Type B pancreatic cell (in vitro differentiated cells): ENCODE data around the gene CTNNA3. TPM values are rescaled to one million over a fixed set of nuclear protein-coding genes. Genes with fewer than 3 reads are reported as not detected.

Source experiments
- DNase-seq: peaks from one replicate; pipeline ENCODE4 v3.0.0; 2021; ENCODE audit warnings: mixed read lengths; ENCODE audit not compliant: unreplicated experiment; ENCODE audit errors: extremely low spot score
- H3K27ac Mint-ChIP-seq: 2 replicates; pipeline ENCODE4 v1.8.0; 2021; ENCODE audit warnings: mild to moderate bottlenecking, mixed read lengths
- H3K27me3 Mint-ChIP-seq: 2 replicates; pipeline ENCODE4 v1.8.0; 2021; ENCODE audit warnings: mixed read lengths
- H3K36me3 Mint-ChIP-seq: 2 replicates; pipeline ENCODE4 v1.8.0; 2021; ENCODE audit warnings: mixed read lengths
- H3K4me1 Mint-ChIP-seq: one replicate; pipeline ENCODE4 v1.8.0; 2021; ENCODE audit warnings: mixed read lengths; ENCODE audit not compliant: unreplicated experiment
- H3K4me3 Mint-ChIP-seq: 2 replicates; pipeline ENCODE4 v1.8.0; 2021; ENCODE audit warnings: mild to moderate bottlenecking, mixed read lengths
- H3K9me3 Mint-ChIP-seq: 2 replicates; pipeline ENCODE4 v1.8.0; 2021; ENCODE audit warnings: mixed read lengths
- CTCF ChIP-seq: fragments of 200-600 bp; sonication (generic); conservative IDR thresholded peaks from 2 replicates; pipeline ENCODE4 v1.5.0; 2021; ENCODE audit warnings: antibody characterized with exemption, mild to moderate bottlenecking
- total RNA-seq: library from RNA; stranded (reverse); gene quantifications from 2 replicates; pipeline ENCODE4 v1.2.1, GENCODE V29; 2021; ENCODE audit warnings: low replicate concordance

CTNNA3 gene
- total RNA-seq, 1 donor from 2014 or later, result 2.6 TPM

DNA sequence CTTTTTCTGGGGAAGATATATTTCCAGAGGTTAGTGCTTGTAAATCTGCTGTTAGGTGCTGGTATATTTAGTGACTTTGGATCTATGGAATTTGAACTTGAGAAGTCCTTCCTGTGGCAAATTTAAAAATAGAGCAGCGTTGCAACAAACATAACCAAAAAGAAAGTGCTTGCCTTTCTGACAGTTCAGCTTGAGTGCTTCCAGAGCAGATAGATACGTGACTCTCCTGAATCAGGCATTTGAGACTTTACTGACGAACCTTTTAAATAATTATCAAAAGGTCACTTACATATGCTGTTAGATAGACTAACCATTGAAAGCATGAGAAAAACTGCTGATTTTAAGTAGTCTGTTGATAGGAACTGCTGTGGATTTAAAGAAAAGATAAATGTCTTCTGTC, 1157.6 kb downstream of the CTNNA3 start:
- no peaks in the 10 kb centered on the region for H3K4me1 Mint-ChIP-seq
- no peak for TF ChIP-seq CTCF
- no peak overlapping the region for H3K27ac Mint-ChIP-seq

GRCh38 chr10:66537186-66537585, 1158.8 kb downstream of the CTNNA3 start:
- no peak overlapping the region for H3K27ac Mint-ChIP-seq
- no peak for TF ChIP-seq CTCF
- no peak overlapping the region for H3K4me3 Mint-ChIP-seq
- no peaks in the 10 kb centered on the region for H3K4me1 Mint-ChIP-seq
- no peaks in the 10 kb centered on the region for H3K36me3 Mint-ChIP-seq
- H3K27me3 Mint-ChIP-seq, result no peaks in the 10 kb centered on the region
- no peak for DNase-seq
- no peaks in the 10 kb centered on the region for H3K9me3 Mint-ChIP-seq

More for the DNA sequence above, 1157.6 kb downstream of the CTNNA3 start:
- Mint-ChIP-seq H3K4me3 (no peak overlapping the region), H3K9me3 (no peaks in the 10 kb centered on the region), H3K27me3 (no peaks in the 10 kb centered on the region), H3K36me3 (no peaks in the 10 kb centered on the region)
- DNase-seq, result no peak

DNA sequence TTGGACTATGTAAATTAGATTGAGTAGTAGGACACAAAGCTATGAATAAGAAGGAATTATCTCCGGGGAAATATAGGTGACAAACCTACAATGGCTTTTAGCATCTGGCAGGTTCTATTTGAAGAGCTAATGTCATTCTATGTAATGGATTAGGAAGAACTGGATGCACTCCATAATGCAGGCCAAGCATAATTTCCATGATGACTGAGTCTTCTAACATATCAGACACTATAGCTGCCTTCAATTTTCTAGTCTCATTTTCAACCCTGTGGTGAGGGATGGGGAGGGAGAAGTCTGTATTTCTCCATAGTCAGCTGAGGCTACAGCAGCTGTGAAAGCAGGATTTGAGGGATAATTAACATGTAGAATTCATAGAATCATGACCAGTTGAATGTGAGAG, 1160.6 kb downstream of the CTNNA3 start:
- H3K36me3 Mint-ChIP-seq, result no peaks in the 10 kb centered on the region
- TF ChIP-seq CTCF, result no peak
- H3K4me3 Mint-ChIP-seq, result no peak overlapping the region
- no peaks in the 10 kb centered on the region for H3K27me3 Mint-ChIP-seq
- H3K4me1 Mint-ChIP-seq, result no peaks in the 10 kb centered on the region
- no peaks in the 10 kb centered on the region for H3K9me3 Mint-ChIP-seq
- H3K27ac Mint-ChIP-seq, result no peak overlapping the region
- no peak for DNase-seq

- no peaks in the 10 kb centered on the region for H3K4me1 Mint-ChIP-seq
- no peaks in the 10 kb centered on the region for H3K36me3 Mint-ChIP-seq
- H3K9me3 Mint-ChIP-seq, result no peaks in the 10 kb centered on the region
- no peak for TF ChIP-seq CTCF
- H3K4me3 Mint-ChIP-seq, result no peak overlapping the region
- no peak for DNase-seq
- H3K27ac Mint-ChIP-seq, result no peak overlapping the region
- no peaks in the 10 kb centered on the region for H3K27me3 Mint-ChIP-seq
These were observed 1161.1 kb downstream of the CTNNA3 start for GRCh38 chr10:66534866-66535265.

GRCh38 chr10:66521506-66521905, 1174.5 kb downstream of the CTNNA3 start:
- Mint-ChIP-seq H3K36me3 (no peaks in the 10 kb centered on the region), H3K27ac (no peak overlapping the region), H3K4me1 (no peaks in the 10 kb centered on the region), H3K9me3 (no peaks in the 10 kb centered on the region), H3K27me3 (no peaks in the 10 kb centered on the region), H3K4me3 (no peak overlapping the region)
- DNase-seq, result no peak
- TF ChIP-seq CTCF, result no peak

GRCh38 chr10:66519616-66520015, 1176.4 kb downstream of the CTNNA3 start:
- H3K4me3 Mint-ChIP-seq, result no peak overlapping the region
- H3K27me3 Mint-ChIP-seq, result no peaks in the 10 kb centered on the region
- H3K36me3 Mint-ChIP-seq, result no peaks in the 10 kb centered on the region
- no peak for DNase-seq
- H3K27ac Mint-ChIP-seq, result no peak overlapping the region
- no peaks in the 10 kb centered on the region for H3K9me3 Mint-ChIP-seq
- H3K4me1 Mint-ChIP-seq, result no peaks in the 10 kb centered on the region
- no peak for TF ChIP-seq CTCF
